OCI-LY1 (cell line): ENCODE data around the gene FBXO28.

ENCODE experiments used
- CTCF ChIP-seq: fragments of 200-600 bp; sonication (generic), shearing (Covaris generic); IDR thresholded peaks from 2 replicates; pipeline ENCODE4 v1.5.1; 2017; ENCODE audit warnings: mild to moderate bottlenecking, antibody characterized with exemption, low read length, moderate library complexity, mixed read lengths
- EZH2 ChIP-seq: fragments of 200-600 bp; sonication (generic), shearing (Covaris generic); IDR thresholded peaks from 2 replicates; pipeline ENCODE4 v1.8.0; 2017; ENCODE audit warnings: borderline replicate concordance, mixed run types, mild to moderate bottlenecking, antibody characterized with exemption, low read length, moderate library complexity, mixed read lengths

GRCh38 chr1:224127925-224128819 lies 14.3 kb downstream of the FBXO28 start:
- TF ChIP-seq CTCF, result no peak
- TF ChIP-seq EZH2, result no peak
